H1 (cell line): ENCODE results near the gene EHBP1. TPM values are rescaled to one million over a fixed set of nuclear protein-coding genes. Genes with fewer than 3 reads are reported as not detected.

Source experiments
- CTCF ChIA-PET: fragments of 300-600 bp; sonication (Branson Sonifier 250); formaldehyde crosslinking; loops from one replicate; lab custom pipeline; 2021; ENCODE audit not compliant: partially characterized antibody; lab: Charles Lee
- POLR2A ChIA-PET: fragments of 300-600 bp; sonication (Branson Sonifier 250); formaldehyde crosslinking; loops from one replicate; lab custom pipeline; 2021; ENCODE audit warnings: inconsistent platforms; ENCODE audit not compliant: partially characterized antibody; lab: Charles Lee
- DNase-seq, 2 experiments: peaks; one replicate each; pipeline versions ENCODE4 v3.0.0 to v3.0.0-alpha.2; 2010 to 2022; ENCODE audit warnings: low spot score in 2 of 2, low read depth in 1 of 2, mixed read lengths in 1 of 2
- FAIRE-seq: peaks from 2 replicates; lab custom pipeline; 2011; peaks lifted over from hg19 to GRCh38; lab: Jason Lieb, UNC
- H2AFZ ChIP-seq: 2 replicates; pipeline ENCODE4 v1.8.1; 2012; ENCODE audit warnings: low read length, inconsistent platforms
- H2AK5ac ChIP-seq: 2 replicates; pipeline ENCODE4 v1.6.1; 2013; ENCODE audit warnings: low read depth, low read length
- H2BK120ac ChIP-seq: replicated peaks from 2 replicates; pipeline ENCODE3; 2013; ENCODE audit warnings: low read depth, low read length, inconsistent platforms
- H2BK12ac ChIP-seq: 2 replicates; pipeline ENCODE4 v1.6.1; 2013; ENCODE audit warnings: low read depth, low read length
- H2BK15ac ChIP-seq: 2 replicates; pipeline ENCODE4 v1.6.1; 2013; ENCODE audit warnings: low read length
- H2BK20ac ChIP-seq: 2 replicates; pipeline ENCODE4 v1.6.1; 2013; ENCODE audit warnings: low read length
- H2BK5ac ChIP-seq: 2 replicates; pipeline ENCODE4 v1.6.1; 2013; ENCODE audit warnings: low read depth, low read length
- H3K14ac ChIP-seq: 2 replicates; pipeline ENCODE4 v1.6.1; 2013; ENCODE audit warnings: inconsistent platforms; ENCODE audit not compliant: insufficient read length
- H3K18ac ChIP-seq: 2 replicates; pipeline ENCODE4 v1.6.1; 2013; ENCODE audit warnings: low read length; ENCODE audit errors: extremely low read depth
- H3K23ac ChIP-seq: 2 replicates; pipeline ENCODE4 v1.6.1; 2013; ENCODE audit warnings: inconsistent platforms; ENCODE audit not compliant: insufficient read length
- H3K23me2 ChIP-seq: 2 replicates; pipeline ENCODE4 v1.6.1; 2013; ENCODE audit warnings: low read depth, low read length
- H3K27ac ChIP-seq: 2 replicates; pipeline ENCODE4 v1.6.1; 2011; ENCODE audit warnings: low read depth, low read length, inconsistent platforms
- H3K27me3 ChIP-seq, 4 experiments: replicated peaks in 1 of 4; 1 replicate in 1 of 4; 2 replicates in 3 of 4; pipeline versions ENCODE4 v1.6.1 to v1.8.1; 2011 to 2013; ENCODE audit warnings: low read length in 3 of 4, mild to moderate bottlenecking in 3 of 4, inconsistent platforms in 2 of 4, mixed read lengths in 2 of 4, moderate library complexity in 1 of 4; ENCODE audit not compliant: control insufficient read depth in 3 of 4, insufficient read depth in 3 of 4; ENCODE audit errors: extremely low read depth in 1 of 4
- H3K36me3 ChIP-seq, 4 experiments: 2 replicates each; pipeline versions ENCODE4 v1.6.1 to v1.8.1; 2011 to 2013; ENCODE audit warnings: mild to moderate bottlenecking in 4 of 4, low read length in 3 of 4, moderate library complexity in 2 of 4, control low read depth in 1 of 4, inconsistent platforms in 1 of 4; ENCODE audit not compliant: insufficient read depth in 4 of 4, control insufficient read depth in 2 of 4
- H3K4ac ChIP-seq: replicated peaks from 2 replicates; pipeline ENCODE3; 2013; ENCODE audit warnings: low read length, low read depth, mixed read lengths, inconsistent platforms; ENCODE audit not compliant: insufficient read length
- H3K4me1 ChIP-seq, 4 experiments: replicated peaks in 1 of 4; 1 replicate in 1 of 4; 2 replicates in 3 of 4; pipeline versions ENCODE4 v1.6.1 to v1.8.1; 2011 to 2013; ENCODE audit warnings: low read length in 3 of 4, inconsistent platforms in 2 of 4, mixed read lengths in 1 of 4; ENCODE audit not compliant: insufficient read depth in 4 of 4, control insufficient read depth in 3 of 4
- H3K4me2 ChIP-seq, 2 experiments: 2 replicates each; pipeline versions ENCODE4 v1.6.1 to v1.8.1; 2011 to 2013; ENCODE audit warnings: low read depth in 2 of 2, low read length in 2 of 2, control low read depth in 1 of 2, inconsistent platforms in 1 of 2, mild to moderate bottlenecking in 1 of 2; ENCODE audit not compliant: insufficient read depth in 1 of 2
- H3K4me3 ChIP-seq, 4 experiments: fragments of 200-600, 300-600 bp in 1 of 4; sonication (generic), shearing (Covaris generic), sonication (Bioruptor Twin) in 1 of 4; 2 replicates each; pipeline versions ENCODE4 v1.5.1 to v1.8.1; 2011 to 2016; ENCODE audit warnings: low read length in 4 of 4, low read depth in 3 of 4, control low read depth in 2 of 4, inconsistent platforms in 2 of 4, mild to moderate bottlenecking in 2 of 4, mixed read lengths in 1 of 4, moderate library complexity in 1 of 4; ENCODE audit not compliant: insufficient read depth in 2 of 4; ENCODE audit errors: extremely low read depth in 1 of 4
- H3K56ac ChIP-seq: replicated peaks from 2 replicates; pipeline ENCODE3; 2013; ENCODE audit warnings: low read depth, mild to moderate bottlenecking, mixed read lengths, low read length, inconsistent platforms; ENCODE audit not compliant: insufficient read length
- H3K79me1 ChIP-seq: 2 replicates; pipeline ENCODE4 v1.6.1; 2013; ENCODE audit warnings: low read depth, low read length, control low read depth
- H3K79me2 ChIP-seq, 2 experiments: 2 replicates each; pipeline versions ENCODE4 v1.6.1 to v1.8.1; 2012 to 2013; ENCODE audit warnings: low read length in 2 of 2, mild to moderate bottlenecking in 2 of 2, inconsistent platforms in 1 of 2; ENCODE audit not compliant: insufficient read depth in 2 of 2, control insufficient read depth in 1 of 2
- H3K9ac ChIP-seq, 4 experiments: replicated peaks in 1 of 4; 1 replicate in 1 of 4; 2 replicates in 3 of 4; pipeline versions ENCODE4 v1.6.1 to v1.8.1; 2011 to 2013; ENCODE audit warnings: low read depth in 3 of 4, low read length in 3 of 4, control low read depth in 2 of 4, mild to moderate bottlenecking in 2 of 4, moderate library complexity in 2 of 4, inconsistent platforms in 1 of 4; ENCODE audit errors: extremely low read depth in 1 of 4
- H3K9me3 ChIP-seq, 2 experiments: 2 replicates each; pipeline versions ENCODE4 v1.6.1 to v1.8.1; 2012 to 2013; ENCODE audit warnings: mild to moderate bottlenecking in 2 of 2, moderate library complexity in 2 of 2, control low read depth in 1 of 2, inconsistent platforms in 1 of 2, low read depth in 1 of 2, low read length in 1 of 2, mixed read lengths in 1 of 2; ENCODE audit not compliant: insufficient read depth in 2 of 2
- H4K20me1 ChIP-seq, 2 experiments: replicated peaks in 1 of 2; 2 replicates each; pipeline versions ENCODE3 to v1.8.1; 2011 to 2013; ENCODE audit warnings: inconsistent platforms in 2 of 2, low read length in 2 of 2, mild to moderate bottlenecking in 1 of 2; ENCODE audit not compliant: insufficient read depth in 2 of 2, control insufficient read depth in 1 of 2
- H4K5ac ChIP-seq: 2 replicates; pipeline ENCODE4 v1.6.1; 2013; ENCODE audit warnings: low read length, low read depth, mixed read lengths, inconsistent platforms; ENCODE audit not compliant: insufficient read length
- H4K8ac ChIP-seq: 2 replicates; pipeline ENCODE4 v1.8.0; 2013; ENCODE audit warnings: mild to moderate bottlenecking, moderate library complexity, low read length, inconsistent platforms; ENCODE audit not compliant: insufficient read depth; ENCODE audit errors: extremely low read depth
- H4K91ac ChIP-seq: replicated peaks from 2 replicates; pipeline ENCODE3; 2013; ENCODE audit warnings: low read length, mixed read lengths, inconsistent platforms; ENCODE audit not compliant: insufficient read length
- CBX8 ChIP-seq: fragments of 300-800, 300-1000 bp; sonication (generic); IDR thresholded peaks from 2 replicates; pipeline ENCODE4 v1.7.1; 2016; ENCODE audit warnings: low read depth, low read length, borderline replicate concordance
- CREB1 ChIP-seq: IDR thresholded peaks from 2 replicates; pipeline ENCODE4 v1.6.1; 2012; ENCODE audit warnings: inconsistent platforms
- WGBS, 2 experiments: shearing (Covaris generic) in 1 of 2; methylation state at CpG; one replicate each; pipeline versions ENCODE4 v1.1.6 to v1.1.7; 2013 to 2015; ENCODE audit warnings: low lambda C conversion rate in 2 of 2, mixed read lengths in 2 of 2, inconsistent platforms in 1 of 2, low coverage in 1 of 2, missing lambda C conversion rate in 1 of 2; ENCODE audit not compliant: insufficient replicate concordance in 2 of 2, insufficient coverage in 1 of 2, insufficient read length in 1 of 2; ENCODE audit errors: extremely low coverage in 1 of 2, missing lambda C conversion rate in 1 of 2; 5-methylcytosine and 5-hydroxymethylcytosine counted together
- polyA plus RNA-seq, 7 experiments: library from polyadenylated mRNA; depleted of rRNA in 3 of 7; stranded (reverse) in 5 of 7; unstranded in 2 of 7; fragments of >200 nt in 5 of 7; fragments of 200-250 nt in 2 of 7; gene quantifications; 1 replicate in 5 of 7; 2 replicates in 1 of 7; 4 replicates in 1 of 7; pipeline versions ENCODE4 v1.2.1 to v1.2.3, GENCODE V29; 2011 to 2013; ENCODE audit warnings: missing spikeins in 2 of 7, mixed read lengths in 2 of 7
- total RNA-seq: library from RNA; stranded (reverse); fragmentation: NEBNext Ultra II Directional; extraction: Animal tissue kit (Norgen Biotek cat#: 25700); gene quantifications from 2 replicates; pipeline ENCODE4 v1.2.1, GENCODE V29; 2021

EHBP1 gene
- total and polyA plus RNA-seq, 2 of the 8 experiments (the other 6 are each of a cell fraction or from before 2014, with no cell fraction given), result 12.0 to 64.1 TPM

DNA sequence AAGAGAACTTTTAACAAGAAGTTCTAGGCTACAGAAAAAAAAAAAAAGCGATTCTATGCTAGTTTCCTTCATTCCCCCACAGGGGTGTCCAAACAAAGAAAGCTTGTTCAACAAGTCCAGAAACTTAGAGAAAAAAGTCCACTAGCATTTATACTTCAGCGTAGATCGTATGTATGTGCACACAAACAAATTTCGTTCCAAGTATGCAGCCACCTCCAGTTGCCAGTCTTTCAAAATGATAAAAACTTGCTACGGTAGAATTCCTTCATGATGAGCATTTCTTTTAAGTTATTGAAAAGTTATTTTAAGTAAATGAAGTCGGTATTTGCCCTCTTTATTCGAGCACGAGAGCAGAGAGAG lies 341.4 kb downstream of the EHBP1 start:
- Histone ChIP-seq H2BK20ac (no peak overlapping the region), H3K4me2 (peak overlapping the region; percentile 86 to 97), H3K9me3 (no peaks in the 10 kb centered on the region), H3K4ac (no peak overlapping the region), H3K79me1 (no peaks in the 10 kb centered on the region), H2BK120ac (no peak overlapping the region), H3K23ac (no peak overlapping the region), H4K8ac (no peak overlapping the region), H4K5ac (no peak overlapping the region), H3K4me3 (peak overlapping the region; percentile 53 to 80 (median 70); a peak in 7 of 8 replicates), H3K56ac (no peak overlapping the region), H3K9ac (no peak overlapping the region), H3K27me3 (peaks cover 4 to 65% (median 49%) of the 10 kb centered on the region in 4 experiments; a peak in 6 of 7 replicates), H3K4me1 (peaks cover 4 to 34% (median 20%) of the 10 kb centered on the region in 4 experiments), H2BK12ac (no peak overlapping the region), H3K18ac (no peak overlapping the region), H3K23me2 (peaks cover 38% of the 10 kb centered on the region), H4K91ac (no peak overlapping the region), H4K20me1 (peaks cover 0 to 2% of the 10 kb centered on the region in 2 experiments), H3K36me3 (peaks cover 0 to 3% (median 0%) of the 10 kb centered on the region in 4 experiments; a peak in 1 of 8 replicates), H2AK5ac (no peak overlapping the region), H2BK15ac (no peak overlapping the region), H3K27ac (no peak overlapping the region), H2AFZ (no peak overlapping the region), H3K14ac (no peak overlapping the region), H2BK5ac (no peak overlapping the region), H3K79me2 (no peaks in the 10 kb centered on the region)
- CTCF ChIA-PET, result interaction anchor here (0.6 to 7.9 kb wide), 7 partner anchors 7 to 269 kb away, joined by 3 to 50 read pairs (median 3); no protein-coding TSS in a partner anchor
- TF ChIP-seq CREB1 (no peak), CBX8 (peak; percentile 76; the same call in 1 of the 2 replicates)
- POLR2A ChIA-PET, result interaction anchor here (0.9 to 6.8 kb wide), 3 partner anchors 9 to 12 kb away, joined by 3 to 32 read pairs (median 5); no protein-coding TSS in a partner anchor
- FAIRE-seq (no peak), DNase-seq (no peak)
- 1% methylated on average over 8 of the region's 8 CpGs; no CpG with 5 or more reads in 1 of the 2 experiments for WGBS, 2 experiments
